ENCODE data around the gene GNG2.

GNG2 gene

DNA sequence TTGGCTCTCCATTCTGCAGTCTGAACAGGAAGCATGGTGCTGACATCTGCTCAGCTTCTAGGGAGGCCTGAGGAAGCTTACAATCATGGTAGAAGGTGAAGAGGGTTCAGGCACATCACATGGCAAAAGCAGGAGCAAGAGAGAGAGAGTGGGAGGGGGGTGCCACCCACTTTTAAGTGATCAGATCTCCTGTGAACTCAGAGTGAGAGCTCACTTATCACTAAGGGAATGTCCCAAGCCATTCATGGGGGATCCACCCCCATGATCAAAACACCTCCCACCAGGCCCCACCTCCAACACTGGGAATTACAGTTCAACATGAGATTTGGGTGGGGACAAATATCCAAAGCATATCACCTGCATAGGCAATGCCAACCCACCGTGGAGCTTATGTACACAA, 9.8 kb upstream of the GNG2 start:
- no peak for DNase-seq
- intact Hi-C loops (cut with DNase I): no loop called here

DNA sequence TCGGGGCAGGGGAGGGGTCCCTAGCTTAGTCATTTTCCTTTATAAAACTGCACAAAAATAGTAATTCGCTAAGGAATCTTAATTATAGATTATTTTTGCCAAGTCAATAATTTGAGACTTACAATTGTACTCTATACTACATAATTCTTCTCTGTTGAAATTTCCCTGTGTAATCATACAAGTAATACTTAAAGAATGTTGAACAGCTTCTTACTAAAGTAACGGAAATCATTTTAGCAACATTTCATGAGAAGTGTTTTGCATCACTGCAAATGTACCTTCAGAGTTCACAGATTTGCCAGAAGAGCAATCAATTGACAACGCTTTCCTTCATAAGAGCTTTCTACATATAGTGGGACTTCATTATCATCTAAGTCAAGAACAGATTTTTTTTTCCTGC, 7.9 kb upstream of the GNG2 start:
- intact Hi-C loops (cut with DNase I): no loop called here

DNA sequence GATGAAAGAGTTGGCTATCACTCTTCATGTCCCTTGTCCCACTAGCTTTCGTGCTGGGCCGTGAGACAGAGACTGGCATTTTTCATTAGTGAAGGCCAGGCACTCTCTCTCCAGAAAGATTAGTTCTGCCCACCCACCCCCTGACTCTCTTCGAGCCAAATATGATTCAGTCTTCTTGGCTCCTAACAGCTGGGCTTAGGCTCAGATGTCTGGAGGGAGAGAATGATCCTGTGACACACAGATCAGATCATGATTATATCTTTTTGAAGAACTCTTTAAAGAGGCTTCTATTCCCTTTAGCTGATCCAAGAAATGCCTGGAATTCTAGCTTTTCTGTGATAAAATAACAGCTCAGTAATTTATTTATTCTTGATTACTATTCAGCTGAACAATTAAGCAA, 5.2 kb upstream of the GNG2 start:
- intact Hi-C loops (cut with DNase I): no loop called here
- DNase-seq: no peak

More for the DNA sequence above, 7.9 kb upstream of the GNG2 start:
- no peak for DNase-seq

DNA sequence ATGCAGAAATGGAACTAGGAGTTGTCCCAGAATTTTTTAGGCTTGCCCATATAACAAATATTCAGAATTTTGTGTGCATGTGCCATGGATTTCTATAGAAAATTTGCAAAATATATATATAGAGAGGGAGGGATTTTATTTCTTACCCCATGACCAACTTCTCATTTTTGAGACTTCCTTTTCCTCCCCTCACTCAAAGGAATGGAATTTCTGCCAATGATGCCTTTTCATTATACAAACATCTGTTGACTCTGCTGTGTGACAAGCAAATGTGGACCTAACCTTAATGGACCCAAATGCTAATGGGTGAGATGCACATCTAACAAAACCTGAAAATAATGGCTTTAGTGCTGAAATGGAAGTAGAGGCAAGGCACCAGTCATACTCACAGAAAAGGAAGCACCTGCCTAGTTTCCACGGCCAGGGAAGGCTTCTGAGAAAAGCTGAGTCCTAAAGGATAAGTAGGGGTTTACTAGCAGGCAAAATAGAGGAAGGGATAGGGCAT, 3.6 kb upstream of the GNG2 start:
- intact Hi-C loops (cut with DNase I): no loop called here
- DNase-seq: no peak

DNA sequence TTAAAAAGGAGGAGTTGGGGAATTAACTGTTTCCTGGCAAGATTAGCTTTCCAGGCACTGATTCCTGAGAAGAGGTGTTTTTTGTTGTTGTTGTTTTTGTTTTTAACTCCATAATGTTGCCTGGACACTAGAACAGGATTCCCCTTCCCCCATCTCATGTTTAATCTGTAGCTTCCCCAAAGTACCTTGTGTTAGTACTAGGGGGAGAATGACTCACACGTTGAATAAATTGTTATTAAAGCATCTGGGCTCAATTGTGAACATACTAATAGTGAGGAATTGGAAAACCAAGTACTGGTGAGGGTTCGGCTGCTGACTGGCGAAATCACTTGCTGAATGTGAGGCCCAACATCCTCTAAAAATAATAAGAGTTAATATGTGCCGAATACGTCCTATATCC, 1.3 kb upstream of the GNG2 start:
- intact Hi-C loops (cut with DNase I): no loop called here
- no peak for DNase-seq

DNA sequence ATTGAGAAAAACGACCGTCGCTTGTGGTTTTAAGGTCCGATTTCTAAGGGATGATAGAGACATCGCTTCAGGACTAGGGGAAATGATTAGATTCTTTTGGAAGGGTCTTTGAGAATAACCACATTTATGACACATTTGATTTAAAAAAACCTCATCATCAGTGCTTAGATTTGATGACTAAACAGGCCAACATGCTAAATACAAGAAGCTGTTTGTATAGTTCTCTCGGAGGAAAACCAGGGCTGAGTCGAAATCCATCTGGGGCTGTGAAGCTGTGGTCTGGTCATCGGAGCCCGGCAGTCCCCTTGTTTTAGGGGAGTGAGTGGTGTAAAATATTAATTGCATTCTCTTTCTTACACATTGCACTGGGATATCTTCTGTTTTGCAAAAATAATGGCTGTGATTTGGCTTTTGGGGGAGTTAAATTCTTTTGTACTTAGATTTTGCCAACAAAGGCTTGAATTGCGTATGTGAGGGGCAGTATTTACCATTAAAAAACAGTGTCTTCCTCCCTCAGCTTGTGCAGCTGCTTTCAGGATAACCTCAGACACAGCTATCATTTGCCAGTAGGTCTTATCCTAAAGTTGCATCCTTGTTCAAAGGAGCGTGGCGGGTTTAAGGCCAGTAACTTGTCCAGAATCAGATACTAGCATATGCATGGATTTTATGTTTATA, 550 bp downstream of the GNG2 start:
- DNase-seq: no peak
- intact Hi-C loops (cut with DNase I): no loop called here

DNA sequence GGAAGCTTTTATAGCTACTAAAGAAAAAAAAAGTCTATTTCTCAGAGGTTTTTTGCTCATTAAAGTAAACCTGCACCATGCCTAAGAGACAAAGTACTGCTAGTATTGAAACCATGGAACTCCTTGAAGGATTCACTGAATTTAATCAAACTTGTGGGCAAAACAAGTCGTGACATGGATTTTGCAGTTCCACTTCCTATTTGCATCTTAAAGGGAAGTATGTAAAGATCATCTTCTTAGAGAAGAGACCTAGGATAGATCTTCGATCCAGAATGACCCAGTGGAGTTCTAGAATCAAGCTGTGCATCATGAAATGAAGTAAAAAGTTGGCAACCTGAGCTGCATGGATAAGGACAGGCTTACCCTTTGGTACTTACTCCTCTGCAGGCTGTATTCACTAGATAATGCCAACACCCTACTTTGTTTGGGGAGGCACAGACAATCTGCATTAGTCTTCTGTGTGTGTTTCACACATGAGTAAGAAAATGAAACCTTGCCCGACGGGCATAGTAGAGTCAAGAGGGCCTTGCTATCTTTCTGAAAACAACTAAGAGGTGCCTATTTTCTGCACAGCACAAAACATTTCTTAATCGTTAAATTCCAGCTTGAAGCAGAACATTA, 1.9 kb downstream of the GNG2 start:
- intact Hi-C loops (cut with DNase I): no loop called here
- DNase-seq: no peak

DNA sequence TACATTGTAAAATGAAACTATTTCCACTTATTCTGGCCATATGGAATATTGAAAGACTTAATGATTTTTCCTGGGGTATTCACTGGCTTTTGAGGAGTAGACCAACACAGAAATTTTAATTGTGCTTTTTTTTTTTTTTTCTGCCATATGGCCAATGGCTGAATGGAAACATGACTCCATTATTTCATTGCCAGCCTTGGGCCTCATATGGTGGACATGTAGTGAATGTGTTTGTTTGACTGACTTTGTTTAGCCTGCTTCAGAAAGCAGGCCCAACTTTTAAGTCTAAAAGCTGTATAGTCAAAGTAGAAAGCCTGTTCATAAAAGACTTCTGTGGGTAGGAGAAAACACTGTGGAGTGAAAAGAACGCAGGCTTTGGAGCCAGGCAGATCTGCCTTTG, 2.4 kb downstream of the GNG2 start:
- no peak for DNase-seq
- intact Hi-C loops (cut with DNase I): no loop called here

DNA sequence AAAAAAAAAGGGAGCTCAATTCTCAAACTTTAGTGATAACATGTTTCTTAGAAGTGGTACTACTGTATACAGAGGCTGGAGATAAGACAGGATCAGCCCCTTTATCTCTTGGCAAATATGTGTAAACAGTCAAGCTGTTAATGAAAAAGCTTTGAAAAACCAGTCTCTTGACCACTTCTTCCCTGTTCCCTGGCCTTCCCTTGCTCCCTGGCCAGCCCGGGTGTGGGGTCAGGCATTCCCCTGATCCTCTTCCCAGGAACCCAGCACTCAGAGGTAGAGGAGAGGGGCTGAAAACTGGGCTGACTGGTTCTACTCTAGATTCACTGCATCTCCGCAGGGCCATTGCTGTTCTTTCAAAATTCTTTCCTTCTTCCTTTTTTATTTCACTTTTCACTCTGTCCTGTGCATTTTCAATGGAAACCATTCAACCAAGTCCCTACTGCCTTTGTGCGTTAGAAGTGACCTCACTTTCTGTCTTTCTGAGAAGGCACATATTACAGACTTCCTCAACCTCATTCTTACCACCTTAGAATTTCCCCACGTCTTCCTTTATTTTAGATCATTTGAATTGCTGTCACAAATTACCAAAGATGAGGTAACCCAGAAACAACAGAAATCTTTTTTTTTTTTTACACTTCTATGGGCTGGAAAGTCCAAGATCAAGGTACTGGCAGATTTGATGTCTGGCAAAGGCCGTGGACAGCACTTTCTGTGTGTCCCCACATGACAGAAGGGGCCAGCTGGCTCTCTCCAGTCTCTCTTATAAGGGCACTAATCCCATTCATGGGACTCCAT, 5.7 kb downstream of the GNG2 start:
- DNase-seq: no peak
- intact Hi-C loops (cut with DNase I): no loop called here

DNA sequence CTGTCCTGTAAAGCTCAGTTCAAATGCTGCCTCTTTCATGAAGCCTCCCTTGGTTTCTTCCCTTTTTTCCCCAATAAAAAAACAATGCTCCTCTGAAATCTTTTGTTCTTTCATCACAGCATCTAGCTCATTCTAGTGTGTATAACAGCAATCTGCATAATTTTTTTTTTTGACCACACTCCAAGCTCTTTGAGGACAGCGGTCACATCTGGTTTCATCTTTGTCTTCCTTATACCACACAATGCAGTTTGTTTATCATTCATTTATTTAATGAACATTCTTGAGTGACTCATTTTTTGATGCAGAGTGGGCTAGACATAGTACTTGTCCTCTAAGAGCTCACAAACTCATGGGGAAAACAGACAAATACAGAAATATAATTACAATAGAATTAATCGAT, 7.3 kb downstream of the GNG2 start:
- intact Hi-C loops (cut with DNase I): no loop called here
- DNase-seq: no peak

DNA sequence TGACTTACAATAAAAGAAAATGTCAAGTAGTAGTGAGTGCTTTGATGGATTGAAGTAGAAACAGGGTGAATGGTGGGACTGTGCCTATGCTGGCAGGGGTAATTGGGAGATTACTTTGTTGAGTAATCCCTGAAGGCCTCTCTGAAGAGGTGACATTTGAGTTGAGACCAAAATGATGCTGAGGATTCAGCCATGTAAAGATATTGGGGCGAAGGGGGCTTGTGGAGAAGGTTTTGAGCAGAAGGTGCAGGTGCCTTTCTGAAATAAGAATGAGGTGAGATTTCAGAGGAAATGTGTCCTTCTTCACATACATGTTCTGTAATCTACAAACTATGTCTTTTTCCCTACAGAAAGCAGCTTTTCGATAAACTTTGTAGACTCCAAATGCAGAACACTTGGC, 8.0 kb downstream of the GNG2 start:
- intact Hi-C loops (cut with DNase I): no loop called here
- DNase-seq: no peak

DNA sequence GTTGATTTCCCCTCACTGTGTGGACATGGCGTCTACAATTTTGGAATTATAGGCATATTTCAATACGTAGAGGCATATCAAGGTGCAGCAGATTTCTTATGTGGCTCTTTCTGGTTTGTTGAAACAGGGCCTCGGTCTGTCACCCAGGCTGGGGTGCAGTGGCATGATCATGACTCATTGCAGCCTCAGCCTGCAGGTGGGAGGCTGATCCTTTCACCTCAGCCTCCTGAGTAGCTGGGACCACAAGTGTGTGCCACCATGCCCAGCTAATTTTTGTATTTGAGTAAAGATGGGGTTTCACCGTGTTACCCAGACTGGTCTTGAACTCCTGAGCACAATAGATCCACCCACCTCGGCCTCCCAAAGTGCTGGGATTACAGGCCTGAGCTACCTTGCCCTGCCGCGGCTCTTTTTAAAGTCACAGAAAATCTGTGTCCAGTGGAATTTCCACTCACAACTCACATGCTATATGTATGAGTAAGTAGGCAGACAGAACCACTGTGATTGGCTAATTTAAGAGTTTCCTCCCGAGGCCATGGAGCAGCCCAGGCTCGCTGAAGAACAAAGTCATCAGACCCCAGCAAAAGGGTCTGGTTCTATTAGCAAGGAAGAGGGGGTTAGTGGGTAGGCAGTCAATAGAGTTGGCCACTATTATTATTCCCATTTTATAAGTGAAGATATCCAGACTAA, 9.1 kb downstream of the GNG2 start:
- DNase-seq: no peak
- intact Hi-C loops (cut with DNase I): no loop called here

DNA sequence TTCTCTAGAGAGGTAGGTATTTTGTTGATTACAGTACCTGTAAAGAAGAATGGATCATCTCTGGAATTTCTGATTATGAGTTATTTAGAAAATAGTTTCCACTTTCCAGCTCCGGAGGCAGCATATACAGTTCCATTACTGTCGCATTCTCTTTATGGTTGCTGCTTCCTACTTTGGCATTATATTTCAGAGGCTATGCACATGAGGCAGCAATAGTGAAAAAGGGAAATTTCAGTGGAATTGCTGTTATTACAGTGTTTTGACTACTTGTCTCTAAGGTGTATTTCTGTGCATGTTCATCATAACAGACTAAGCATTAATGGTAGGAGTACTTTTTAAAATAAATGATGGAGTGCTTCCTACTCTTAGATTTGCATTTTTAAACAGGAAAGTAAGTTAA, 10.2 kb downstream of the GNG2 start:
- intact Hi-C loops (cut with DNase I): no loop called here
- DNase-seq: no peak

DNA sequence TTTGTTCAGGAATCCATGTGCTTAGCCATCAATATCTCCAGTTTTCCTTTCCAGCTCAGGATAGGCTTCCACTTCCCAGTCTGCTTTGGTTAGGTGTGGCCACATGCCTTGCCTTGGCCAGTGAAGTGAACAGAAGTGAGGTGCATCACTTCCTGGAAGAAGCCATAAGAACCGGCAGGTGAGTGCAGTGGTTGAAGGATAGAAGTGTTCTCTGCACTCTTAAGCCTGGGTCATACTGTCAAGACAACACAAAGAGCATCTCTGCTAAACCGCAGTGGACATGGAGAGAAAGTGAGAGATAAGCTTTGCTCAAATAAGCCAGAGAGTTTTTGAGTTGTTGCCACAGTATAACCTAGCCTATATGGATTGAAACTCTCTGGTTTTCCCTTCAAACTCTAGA, 11.4 kb downstream of the GNG2 start:
- intact Hi-C loops (cut with DNase I): no loop called here
- DNase-seq: no peak

DNA sequence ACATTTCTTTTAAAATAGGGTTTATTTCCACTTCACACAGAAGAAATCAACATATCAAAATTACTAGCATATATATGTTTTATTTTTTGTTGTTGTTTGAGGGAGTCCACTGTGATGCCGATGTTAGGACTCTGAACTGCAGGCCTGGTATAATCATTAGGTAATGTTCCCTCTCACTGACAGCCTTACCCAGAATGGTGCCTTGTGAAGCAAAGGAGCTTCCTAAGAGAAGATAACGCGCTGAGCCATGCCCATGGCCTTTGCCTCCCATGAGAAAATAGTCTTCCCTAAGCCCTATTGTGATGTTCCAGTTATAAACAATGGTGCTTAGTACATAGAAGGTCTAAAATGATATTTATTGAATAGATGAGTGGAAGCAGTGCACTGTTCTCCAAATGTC, 12.0 kb downstream of the GNG2 start:
- intact Hi-C loops (cut with DNase I): no loop called here
- DNase-seq: no peak

DNA sequence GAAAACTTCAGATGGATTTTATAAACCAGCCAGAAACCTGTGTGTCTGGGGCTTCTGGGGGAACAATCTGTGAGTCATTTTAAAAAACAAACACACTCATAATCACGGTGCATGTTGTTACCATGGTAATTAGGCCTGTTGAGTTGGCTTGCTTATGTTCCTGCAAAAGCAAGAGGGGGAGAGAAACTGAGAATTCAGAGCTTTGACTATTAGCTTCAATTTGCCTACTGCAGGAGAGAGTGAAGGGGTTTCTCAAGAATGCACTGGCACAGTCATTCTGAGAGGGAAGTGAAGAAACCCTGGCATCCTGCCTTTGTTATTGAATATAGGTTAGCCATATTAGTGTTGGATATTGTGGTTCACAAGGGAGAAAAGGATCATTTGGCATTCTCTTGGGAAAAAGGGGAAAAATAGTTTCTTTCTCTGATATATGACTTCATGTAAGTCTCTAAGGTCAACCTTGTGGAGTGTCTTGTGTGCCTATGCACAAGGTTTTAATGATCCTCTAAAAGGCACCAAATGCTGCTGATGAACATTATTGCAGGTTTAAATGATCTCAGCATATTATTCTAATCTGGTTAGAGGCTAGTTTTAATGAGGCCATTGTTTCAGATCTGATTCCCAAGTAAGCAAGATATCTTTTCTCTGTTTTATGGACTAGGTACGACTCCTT, 12.9 kb downstream of the GNG2 start:
- intact Hi-C loops (cut with DNase I): no loop called here
- DNase-seq: no peak

DNA sequence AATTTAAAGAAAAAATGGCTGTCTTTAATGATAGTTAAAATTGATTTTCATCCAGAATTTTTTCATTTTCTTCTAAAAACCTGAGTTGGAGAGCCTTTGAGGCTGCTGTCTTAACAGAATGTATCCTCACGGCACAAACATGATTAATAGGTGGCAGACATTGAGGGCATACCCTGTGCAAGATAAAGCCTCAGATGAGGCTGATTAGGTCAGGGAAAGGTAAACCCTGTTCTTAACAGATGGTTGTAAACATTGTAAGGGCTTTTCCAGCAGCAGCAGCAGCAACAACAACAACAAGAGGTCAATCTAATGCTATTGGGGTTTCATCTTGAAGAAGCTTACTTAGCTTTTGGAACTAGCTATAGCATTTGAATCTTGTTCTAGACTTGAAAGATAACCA, 17.4 kb downstream of the GNG2 start:
- intact Hi-C loops (cut with DNase I): no loop called here
- DNase-seq: no peak

DNA sequence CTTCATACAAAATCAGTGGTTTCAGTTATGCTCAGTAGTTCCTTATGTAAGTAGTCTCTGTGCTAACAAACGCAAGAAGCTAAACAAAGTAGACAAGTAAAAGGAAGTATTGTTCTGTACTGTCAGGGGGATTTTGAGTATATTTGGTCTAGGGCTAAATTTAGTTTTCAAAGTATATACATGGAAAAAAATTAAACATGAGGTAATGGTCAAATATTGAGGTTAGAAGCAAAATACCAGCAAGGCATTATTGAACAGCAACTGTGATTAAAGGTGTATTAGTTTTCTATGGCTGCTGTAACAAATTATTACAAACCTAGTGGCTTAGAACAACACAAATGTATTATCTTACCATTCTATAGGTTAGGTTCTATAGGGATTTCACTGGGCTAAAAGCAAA, 18.8 kb downstream of the GNG2 start:
- intact Hi-C loops (cut with DNase I): no loop called here
- DNase-seq: no peak

DNA sequence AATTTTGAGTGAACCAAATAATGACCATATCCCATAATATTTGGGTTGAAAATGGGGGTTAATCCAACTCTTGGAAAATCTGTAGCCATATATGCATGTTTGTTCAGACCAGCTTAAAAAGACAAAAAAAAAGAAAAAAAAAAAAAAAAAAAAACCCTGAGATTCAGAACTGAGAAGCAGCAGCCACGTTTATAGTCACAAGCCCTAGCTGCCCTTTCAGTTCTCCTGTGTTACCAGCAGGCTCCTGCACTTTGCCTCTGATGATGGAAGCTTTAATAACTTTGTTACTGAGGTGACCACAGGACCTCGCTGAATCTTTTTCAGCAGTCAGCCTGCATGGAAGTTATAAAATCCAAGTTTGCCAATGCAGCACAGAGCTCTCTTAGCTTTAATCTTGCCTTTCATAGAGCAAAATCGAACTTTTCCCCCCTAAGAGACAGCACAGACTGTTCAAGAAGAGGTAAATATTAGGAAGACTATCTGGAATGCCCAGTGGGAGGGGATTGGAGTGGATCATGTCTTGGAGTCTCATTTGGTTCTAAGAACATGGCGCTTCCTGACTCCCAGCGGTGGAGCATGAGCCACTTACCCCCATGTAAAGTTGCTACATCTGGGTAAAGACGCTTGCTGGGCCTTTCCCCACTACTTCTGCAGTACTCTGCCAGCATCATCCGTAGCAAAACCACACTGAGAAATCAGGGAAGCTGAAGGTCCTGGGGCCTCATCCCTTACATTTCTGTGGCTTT, 20.6 kb downstream of the GNG2 start:
- DNase-seq: no peak
- intact Hi-C loops (cut with DNase I): no loop called here
